Activated gamma-delta T cell (primary cell): Measurements from ENCODE around the gene ZNF414.

Source experiments
- DNase-seq: peaks from one replicate; lab custom pipeline; 2025; lab: John Stamatoyannopoulos, UW

Gene ZNF414

GRCh38 chr19:8490873-8491272 lies 23.1 kb downstream of the ZNF414 start:
- DNase-seq = no peak

DNA sequence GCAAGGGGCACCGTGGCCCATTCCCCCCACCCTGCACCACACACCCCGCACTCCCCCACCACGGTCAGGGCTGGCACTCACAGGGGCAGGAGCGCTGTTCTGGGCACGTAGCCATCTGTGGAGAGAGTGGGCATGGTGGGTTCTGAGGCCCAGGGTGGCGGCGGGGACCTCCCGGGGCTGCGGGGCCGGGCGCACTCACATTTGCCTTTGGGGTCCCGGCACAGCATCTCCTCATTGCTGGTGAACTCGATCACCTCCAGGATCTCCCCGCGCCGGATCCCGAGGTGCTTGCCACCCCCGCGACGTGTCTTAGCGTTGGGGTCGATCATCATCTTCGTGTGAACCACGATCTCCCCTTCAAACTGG lies 23.6 kb downstream of the ZNF414 start:
- DNase-seq = no peak

- no peak for DNase-seq
Observed at GRCh38 chr19:8489561-8490394, 24.2 kb downstream of the ZNF414 start.

- no peak for DNase-seq
Observed at GRCh38 chr19:8488365-8488764, 25.6 kb downstream of the ZNF414 start.

DNA sequence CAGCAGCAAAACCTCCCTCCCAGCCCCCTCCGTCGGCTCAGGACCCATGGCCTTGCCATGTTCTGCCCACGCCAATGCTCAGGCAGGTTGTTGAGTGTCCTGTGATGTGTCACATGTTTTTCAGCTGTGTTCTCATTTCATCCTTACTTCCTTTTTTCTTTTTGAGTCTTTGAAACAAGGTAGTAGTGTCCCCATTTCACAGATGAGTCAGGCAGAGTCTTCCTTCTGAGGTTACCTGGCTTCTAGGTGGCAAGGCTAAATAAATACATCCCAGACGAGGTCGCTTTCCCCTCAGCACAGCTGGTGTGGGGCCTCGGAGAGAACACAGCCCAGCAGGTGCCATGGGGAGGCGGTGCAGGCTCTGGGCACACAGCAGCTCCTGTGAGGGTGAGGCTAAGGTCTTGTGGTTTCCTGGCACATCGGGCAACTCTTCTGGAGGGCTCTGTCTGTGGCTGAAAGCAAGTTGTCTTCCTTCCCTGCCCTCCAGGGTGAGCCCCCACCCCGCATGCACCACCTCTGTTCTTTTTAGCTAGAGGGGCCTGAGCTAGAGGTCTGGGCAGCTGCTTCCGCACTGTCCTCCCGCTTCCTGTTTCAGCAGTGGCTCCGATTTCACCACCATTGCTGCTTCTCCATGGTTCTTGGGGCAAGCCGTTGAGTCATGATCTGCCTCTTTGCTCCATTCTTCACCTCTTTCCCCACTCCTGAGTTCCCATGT lies 26.7 kb downstream of the ZNF414 start:
- no peak for DNase-seq

DNA sequence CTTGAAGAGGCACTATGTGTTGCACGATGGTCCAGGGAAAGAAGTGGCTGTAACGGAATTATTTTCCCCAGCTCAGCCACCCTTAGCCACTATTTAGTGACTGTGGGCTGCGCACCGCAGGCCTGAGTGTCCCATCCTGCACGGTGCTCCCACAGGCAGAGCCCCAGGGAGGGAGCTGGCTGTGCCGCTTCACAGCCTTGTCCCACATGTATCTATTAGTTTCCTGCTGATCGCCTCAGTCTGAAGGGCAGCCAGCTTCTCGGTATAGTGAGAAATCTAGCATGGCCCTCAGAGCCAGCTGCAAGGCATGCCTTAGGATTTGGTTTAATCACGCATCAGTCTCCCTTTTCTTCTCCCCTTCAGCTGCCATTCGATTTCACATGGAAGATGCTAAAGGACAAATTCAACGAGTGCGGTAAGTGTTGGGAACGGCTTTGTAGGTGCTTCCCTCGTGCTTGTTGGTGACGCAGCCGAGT lies 27.3 kb downstream of the ZNF414 start:
- no peak for DNase-seq

GRCh38 chr19:8485561-8486371 lies 28.2 kb downstream of the ZNF414 start:
- DNase-seq = no peak

DNA sequence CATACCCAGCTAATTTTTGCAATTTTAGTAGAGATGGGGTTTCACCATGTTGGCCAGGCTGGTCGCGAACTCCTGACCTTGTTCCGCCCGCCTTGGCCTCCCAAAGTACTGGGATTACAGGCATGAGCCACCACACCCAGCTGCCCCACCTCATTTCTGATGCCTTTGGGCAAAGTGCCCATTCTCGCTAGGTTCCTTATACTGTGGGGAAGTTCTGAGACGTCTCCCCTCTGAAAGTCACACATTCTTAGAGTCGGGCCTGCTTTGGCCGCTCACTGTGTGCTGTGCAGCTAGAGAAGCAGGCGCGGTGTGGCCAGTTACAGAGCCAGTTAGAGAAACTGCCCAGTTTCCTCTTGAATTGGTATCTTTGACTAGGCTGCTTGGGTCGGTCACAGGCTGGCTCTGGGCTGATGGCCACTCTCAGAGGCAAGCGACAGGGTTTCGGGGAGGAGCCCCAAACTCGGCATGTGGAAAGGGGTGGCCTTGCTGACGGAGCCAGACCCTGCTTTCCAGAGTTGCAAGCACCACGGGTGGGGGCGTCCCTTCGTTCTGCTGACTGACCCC lies 29.6 kb downstream of the ZNF414 start:
- no peak for DNase-seq

GRCh38 chr19:8483165-8483564 lies 30.8 kb downstream of the ZNF414 start:
- no peak for DNase-seq

DNA sequence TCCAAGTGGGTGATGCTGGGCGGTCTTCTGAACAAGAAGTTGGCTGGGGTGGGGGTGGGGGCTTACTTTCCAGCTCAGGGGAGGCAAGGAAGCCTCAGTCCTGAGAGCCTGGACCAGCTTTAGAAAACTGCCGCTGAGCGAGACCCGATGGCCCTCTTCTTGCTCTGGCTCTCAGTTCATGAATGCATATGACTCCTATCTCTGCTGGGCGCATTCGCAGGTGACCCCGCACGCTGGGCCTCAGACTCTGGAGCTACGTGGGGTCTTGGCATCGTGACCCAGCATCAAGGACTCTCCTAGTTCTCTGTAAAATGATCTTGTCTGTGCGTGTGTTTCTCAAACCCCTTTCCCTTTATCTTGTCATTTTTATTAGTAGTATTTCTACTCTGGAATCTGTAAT lies 31.3 kb downstream of the ZNF414 start:
- DNase-seq = no peak

- no peak for DNase-seq
Observed at GRCh38 chr19:8481616-8482015, 32.4 kb downstream of the ZNF414 start.

GRCh38 chr19:8481201-8481600 lies 32.8 kb downstream of the ZNF414 start:
- no peak for DNase-seq

- DNase-seq = no peak
Observed at GRCh38 chr19:8478598-8478997, 35.4 kb downstream of the ZNF414 start.

DNA sequence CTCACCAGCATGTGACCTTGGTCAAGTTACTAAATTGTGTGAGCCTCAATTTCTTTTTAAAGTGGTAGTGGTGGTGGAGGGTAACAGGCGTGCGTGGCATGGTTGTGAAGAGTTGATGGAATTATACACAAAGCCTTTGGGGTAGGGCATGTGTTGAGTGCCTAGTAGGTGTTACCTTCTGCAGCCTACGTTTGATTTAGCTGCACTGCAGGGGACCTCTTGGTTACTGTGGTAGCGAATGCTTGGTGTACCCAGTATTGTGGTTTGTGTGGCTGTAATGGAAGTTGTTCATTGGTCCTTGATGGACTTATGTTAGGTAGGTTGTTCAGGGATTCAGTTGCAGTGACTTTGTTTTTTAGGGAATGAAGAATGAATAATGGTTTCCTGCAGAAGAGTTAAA lies 36.1 kb downstream of the ZNF414 start:
- no peak for DNase-seq

GRCh38 chr19:8476524-8476923 lies 37.4 kb downstream of the ZNF414 start:
- DNase-seq = no peak

- no peak for DNase-seq
Observed at GRCh38 chr19:8475005-8475404, 39.0 kb downstream of the ZNF414 start.

GRCh38 chr19:8473648-8474476 lies 40.1 kb downstream of the ZNF414 start:
- DNase-seq = no peak

GRCh38 chr19:8469613-8470368 lies 44.2 kb downstream of the ZNF414 start:
- no peak for DNase-seq

- no peak for DNase-seq
Observed at GRCh38 chr19:8468761-8469373, 45.1 kb downstream of the ZNF414 start.

DNA sequence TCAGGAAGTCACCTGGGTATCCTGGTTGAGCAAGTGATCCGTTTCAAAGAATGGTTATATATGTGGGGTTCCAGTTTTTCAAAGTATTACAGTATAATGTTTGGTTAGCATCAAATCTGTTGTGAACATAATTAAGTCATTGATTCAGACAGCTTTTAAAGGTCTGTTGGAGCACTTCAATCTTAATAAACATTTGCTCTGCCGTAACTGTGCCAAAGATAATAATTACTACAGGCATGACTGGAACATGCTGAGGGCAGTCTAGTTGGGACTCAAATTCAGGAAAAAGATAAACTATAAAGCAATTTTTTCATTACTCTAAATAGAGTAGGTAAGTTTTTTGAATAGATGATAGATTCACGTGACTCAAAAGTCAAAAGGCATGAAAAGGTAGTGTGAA lies 45.8 kb downstream of the ZNF414 start:
- no peak for DNase-seq
